CD4-positive, alpha-beta T cell treated with Interferon alpha-2 for 1 hour (primary cell): ENCODE results near the gene SBNO2.
"Not testable (repeated sequence)": the region's sequence is repeated elsewhere in the genome, so short reads cannot be mapped to it uniquely, and the experiment has no call there.

Source experiments
- DNase-seq, 2 donors: peaks; one replicate each; pipeline ENCODE4 v3.0.0-alpha.2; 2020 to 2022

Gene SBNO2

DNA sequence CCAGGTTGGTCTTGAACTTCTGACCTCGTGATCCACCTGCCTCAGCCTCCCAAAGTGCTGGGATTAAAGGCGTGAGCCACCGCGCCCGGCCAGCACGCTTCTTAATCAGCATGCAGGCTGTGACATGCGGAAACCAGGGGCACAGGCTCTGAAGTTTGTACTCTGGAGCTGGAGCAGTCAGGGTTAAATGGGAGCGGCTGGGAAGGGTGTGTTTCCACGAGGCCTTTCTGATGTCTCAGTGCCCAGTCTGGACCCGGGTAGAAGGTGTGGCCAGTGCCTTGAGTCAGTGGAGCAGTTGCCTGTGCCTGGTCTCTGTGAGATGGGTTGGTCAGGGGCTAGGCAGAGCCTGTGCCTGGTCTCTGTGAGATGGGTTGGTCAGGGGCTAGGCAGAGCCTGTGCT lies 34.8 kb upstream of the SBNO2 start:
- DNase-seq = not testable (repeated sequence)

DNA sequence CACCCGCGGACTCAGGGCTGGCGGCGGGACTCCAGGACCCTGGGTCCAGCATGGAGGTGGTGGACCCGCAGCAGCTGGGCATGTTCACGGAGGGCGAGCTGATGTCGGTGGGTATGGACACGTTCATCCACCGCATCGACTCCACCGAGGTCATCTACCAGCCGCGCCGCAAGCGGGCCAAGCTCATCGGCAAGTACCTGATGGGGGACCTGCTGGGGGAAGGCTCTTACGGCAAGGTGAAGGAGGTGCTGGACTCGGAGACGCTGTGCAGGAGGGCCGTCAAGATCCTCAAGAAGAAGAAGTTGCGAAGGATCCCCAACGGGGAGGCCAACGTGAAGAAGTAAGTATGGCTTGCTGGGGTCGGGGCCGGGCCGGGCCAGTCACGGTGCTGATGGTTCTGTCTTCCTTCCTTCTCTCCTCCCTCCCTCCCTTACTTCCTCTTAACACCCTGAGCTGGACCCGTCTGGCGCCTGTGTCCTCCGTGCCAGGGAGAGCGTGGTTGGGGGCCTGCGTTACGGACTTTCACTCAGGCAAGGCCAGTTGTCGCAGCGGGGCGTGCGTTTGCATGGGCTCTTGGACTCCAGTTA lies 32.9 kb upstream of the SBNO2 start:
- peak; percentile 35 to 37 for DNase-seq

- no peak for DNase-seq
These were observed 32.2 kb upstream of the SBNO2 start for GRCh38 chr19:1206150-1206863.

DNA sequence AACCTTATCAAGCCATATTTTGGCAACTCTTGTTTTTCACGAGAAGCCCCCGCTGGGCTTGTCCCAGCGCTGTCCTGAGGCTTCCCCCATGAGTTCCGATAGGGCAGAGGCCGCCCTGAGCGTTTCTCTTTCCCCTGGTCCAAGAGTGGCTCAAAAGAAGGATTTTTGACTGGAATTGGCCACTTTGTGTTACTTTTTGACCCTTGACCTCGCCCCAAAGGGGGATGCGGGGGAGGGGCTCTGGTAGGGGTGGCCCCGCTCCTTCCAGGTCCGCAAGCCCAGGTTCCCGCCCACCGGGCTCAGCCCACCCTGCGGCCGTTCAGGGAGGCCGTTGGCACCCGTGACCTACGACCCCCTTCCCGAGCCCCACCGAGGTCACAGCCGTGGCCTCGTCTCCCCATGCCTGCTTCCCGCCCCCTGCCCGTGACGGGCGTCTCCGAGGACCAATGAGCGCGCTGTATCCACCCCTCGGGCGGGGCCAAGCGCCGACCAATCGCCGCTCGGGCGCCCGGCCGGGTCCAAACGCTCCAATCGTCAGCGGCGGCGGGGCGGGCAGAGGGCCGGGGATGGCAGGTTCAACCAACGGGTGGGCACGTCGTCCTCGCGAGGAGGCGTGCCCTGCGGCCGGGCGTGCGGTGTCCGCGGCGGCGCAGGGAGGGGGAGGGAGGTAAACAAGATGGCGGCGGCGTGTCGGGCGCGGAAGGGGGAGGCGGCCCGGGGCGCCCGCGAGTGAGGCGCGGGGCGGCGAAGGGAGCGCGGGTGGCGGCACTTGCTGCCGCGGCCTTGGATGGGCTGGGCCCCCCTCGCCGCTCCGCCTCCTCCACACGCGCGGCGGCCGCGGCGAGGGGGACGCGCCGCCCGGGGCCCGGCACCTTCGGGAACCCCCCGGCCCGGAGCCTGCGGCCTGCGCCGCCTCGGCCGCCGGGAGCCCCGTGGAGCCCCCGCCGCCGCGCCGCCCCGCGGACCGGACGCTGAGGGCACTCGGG lies 31.3 kb upstream of the SBNO2 start, which contains the start of gene STK11:
TSS of gene STK11 (plus strand) at position 665 of the 986 bp plus-strand sequence. CDS start 1,136 bp downstream, outside the sequence.
- peak; percentile 98 to 99 for DNase-seq

DNA sequence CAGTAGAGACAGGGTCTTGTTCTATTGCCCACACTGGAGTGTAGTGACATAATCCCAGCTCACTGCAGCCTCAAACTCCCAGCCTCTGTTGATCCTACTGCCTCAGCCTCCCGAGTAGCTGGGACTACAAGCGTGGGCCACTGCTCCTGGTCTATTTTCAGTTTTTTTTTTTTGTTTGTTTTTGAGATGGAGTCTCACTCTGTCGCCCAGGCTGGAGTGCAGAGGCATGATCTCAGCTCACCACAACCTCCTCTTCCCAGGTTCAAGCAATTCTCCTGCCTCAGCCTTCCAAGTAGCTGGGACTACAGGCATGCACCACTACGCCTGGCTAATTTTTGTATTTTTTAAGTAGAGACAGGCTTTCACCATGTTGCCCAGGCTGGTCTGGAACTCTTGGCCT lies 26.5 kb upstream of the SBNO2 start:
- DNase-seq = not testable (repeated sequence)

- DNase-seq = no peak
These were observed 25.5 kb upstream of the SBNO2 start for GRCh38 chr19:1199531-1199930.

DNA sequence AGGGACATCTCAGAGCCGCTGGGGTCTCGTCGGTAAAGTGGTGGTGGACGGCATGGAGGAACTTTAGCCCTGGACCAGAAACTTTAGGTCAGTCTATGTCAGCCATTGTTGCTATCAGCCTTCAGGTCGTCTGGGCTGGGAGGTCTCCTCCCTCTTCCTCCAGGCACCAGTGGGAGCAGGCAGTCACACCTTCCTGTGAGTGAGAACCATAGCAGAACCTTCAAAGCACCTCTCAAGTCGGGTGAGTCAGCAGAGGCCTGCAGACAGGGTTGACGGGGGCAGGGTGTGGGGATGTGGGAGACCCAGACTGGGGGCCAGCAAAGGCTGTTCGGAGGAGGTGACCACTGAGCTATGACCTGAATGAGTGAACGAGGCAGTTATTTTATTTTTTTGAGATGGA lies 15.4 kb upstream of the SBNO2 start:
- DNase-seq = peak; percentile 30 to 51

DNA sequence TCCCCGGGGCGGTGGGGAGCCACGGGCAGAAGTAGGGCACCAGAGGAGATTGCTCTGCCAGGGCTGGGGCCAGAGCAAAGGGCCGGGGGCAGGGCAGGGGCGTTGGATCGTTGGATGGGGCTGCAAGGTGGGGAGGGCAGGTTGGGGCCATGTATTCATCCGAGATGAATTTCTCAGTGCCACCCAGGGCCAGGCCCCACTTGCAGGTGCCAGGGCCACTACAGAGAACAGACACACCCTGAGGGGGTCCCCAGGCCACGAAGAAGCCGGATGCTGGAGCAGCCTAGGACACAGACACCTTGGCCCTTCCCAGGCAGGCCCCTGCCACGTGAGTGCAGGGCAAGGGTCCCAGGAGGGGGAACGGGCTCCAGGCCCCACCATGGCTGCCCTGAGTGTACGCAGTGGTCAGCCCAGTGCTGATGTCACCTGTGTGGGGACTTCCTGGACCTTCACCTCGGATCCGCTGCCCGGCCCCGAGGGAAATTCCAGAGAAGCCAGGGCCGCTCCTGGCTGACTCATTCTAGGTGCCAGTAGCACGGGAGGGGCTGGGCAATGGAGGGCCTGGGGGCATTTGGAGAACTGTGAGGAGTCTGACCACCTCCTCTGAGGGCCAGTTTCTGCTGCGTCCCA lies 9.6 kb upstream of the SBNO2 start:
- no peak for DNase-seq

DNA sequence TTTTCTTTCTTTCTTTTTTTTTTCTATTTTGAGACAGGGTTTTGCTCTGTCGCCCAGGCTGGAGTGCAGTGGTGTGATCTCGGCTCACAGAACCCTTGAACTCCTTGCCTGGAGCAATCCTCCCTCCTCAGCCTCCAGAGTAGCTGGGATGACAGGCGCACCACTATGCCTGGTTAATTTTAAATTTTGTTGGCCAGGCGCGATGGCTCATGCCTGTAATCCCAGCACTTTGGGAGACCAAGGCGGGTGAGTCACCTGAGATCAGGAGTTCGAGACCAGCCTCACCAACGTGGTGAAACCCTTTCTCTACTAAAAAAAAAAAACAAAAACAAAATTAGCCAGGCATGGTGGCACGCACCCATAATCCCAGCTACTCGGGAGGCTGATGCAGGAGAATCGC lies 8.7 kb upstream of the SBNO2 start:
- DNase-seq = no peak

DNA sequence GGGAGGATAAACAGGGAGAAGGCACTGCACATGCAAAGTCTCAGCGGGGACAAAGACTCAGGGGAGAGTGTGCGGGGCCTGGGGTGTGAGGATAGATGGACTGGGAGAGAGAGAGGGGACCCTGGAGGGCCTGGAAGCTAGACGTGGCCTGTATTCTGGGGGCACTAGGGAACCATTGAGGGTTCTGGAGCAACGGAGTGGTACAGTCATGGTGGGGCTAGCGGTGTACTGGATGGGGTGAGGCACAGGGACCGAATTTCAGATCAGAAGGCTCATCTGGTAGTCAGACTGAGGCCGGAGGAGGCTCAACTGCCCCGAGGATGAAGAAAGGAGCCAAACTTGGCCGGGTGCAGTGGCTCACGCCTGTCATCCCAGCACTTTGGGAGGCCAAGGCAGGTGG lies 8.0 kb upstream of the SBNO2 start:
- no peak for DNase-seq

GRCh38 chr19:1181606-1182005 lies 7.5 kb upstream of the SBNO2 start:
- no peak for DNase-seq

DNA sequence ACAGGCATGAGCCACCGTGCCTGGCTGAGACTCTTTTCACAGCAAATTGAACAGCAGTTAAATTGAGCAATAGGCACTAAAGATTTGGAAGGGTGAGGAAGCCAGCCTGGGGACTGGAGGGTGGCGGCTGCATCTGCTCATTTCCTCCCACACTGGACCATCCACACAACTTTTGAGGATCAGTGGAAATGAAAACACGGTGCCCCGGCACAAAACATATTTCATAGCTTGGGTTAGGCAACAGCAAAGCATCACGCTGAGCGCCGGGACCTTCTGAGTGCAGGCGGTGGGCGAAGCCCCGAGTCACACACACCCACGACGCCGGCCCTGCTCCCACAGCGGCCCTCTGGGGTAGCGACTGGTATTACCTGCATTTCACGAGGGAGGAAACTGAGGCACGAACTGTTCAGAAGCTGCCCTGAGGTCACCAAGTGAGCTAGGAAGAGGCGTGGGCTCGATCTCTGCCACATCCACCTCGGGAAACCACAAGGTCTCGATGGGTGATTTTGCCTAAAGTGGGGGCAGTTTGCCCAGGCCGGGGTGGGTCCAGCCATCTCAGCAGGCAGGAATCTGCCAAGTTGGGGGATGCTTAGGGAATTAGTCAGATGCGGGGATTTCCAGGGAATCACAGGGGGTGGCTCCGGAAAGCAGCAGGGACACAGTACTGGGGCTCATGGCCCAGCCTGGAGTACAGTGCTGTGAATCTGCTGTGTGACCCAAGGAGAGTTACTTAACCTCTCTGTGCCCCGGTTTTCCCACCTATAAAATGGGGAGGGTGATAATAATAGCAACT lies 3.5 kb upstream of the SBNO2 start:
- DNase-seq = no peak

GRCh38 chr19:1173159-1173844 lies 766 bp downstream of the SBNO2 start:
- DNase-seq = peak in 1 of 2 donors; percentile 41

- DNase-seq = no peak
These were observed 1.5 kb downstream of the SBNO2 start for GRCh38 chr19:1172353-1173158.

- no peak for DNase-seq
These were observed 2.2 kb downstream of the SBNO2 start for GRCh38 chr19:1171755-1172352.

DNA sequence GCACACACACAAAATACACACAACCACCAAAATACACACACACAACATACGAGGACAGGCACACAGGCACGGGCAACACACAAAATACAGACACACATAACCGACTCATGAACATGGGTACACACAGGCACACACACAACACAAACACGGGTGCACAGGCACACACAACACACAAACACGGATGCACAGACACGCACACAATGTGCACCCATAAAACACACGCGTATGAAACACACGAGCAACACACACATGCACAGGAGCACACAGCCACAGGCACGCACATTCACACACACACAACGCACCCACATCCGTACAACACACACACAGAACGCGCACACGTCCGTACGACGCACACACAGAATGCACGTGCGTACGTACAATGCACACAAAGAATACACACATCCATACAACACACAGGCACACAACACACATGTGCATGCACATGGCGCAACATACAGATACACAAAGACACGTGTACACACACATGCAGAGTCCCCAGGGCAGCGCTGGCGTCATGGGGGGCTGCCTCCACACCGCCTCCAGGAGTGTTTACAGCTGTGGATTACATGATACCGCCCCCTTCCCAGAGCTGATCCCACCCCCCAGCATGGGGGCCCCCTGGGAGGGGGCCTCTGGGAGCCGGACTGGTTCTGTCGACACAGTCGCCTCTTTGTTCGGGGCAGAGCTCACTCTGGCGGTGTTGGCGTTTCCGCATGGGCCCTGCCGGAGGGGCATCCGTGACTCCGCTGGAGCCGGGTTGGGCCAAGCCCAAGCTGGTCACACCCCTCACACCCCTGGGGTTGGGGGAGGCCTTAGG lies 2.9 kb downstream of the SBNO2 start:
- DNase-seq = no peak

GRCh38 chr19:1169921-1170885 lies 3.9 kb downstream of the SBNO2 start:
- no peak for DNase-seq

- DNase-seq = no peak
These were observed 4.7 kb downstream of the SBNO2 start for GRCh38 chr19:1169411-1169791.
